Measurements from ENCODE around the gene TP73. TPM values are rescaled to one million over a fixed set of nuclear protein-coding genes. Genes with fewer than 3 reads are reported as not detected.
A peak's percentile ranks its signal among the peaks of the same experiment; 100 is the strongest.

TP73 gene
- total RNA-seq, 1 experiment from 2014 or later = 11.9 TPM

DNA sequence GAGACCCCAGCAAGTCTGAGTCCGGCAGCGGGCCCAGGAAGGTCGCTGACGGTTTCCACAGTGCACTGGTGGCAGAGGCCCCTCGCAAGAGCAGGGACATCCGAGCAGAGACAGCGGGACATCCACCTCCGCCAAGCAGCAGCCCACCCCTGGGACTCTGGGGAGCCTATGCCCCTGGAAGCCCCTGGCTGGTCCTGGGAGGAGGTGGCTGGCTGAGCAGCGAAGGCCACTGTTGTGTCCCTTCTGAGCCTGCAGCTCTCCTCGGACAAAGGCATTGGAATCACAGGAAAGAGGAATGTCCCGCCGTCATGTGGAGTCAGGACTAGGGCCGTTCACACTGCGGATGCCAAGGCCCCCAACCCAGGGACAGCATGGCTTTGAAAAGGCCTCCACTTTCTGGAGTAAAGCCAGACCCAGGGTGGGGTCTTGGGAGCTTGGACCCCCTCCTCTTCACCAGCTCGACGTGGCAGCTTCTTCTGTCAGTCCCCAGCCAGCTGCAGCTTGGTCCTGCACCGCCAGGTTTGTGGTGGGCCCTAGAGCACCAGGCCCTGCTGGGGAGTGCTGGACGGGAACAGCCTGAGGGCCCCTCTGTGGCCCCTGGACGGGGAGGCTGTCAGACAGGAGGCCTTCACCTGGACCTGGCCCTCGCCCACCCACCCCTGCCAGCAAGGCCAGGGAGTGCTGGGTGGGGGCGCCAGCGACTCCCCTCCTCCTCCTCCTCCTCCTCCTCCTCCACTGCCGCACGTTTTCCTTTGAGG, 42.4 kb upstream of the TP73 start:
- intact Hi-C loops (cut with micrococcal nuclease; ENCODE audit: unreplicated experiment) = no loop called here
- Mint-ChIP-seq H3K27ac (ENCODE audit: unreplicated experiment) (no peak overlapping the region), H3K4me3 (ENCODE audit: unreplicated experiment) (peak overlapping the region; percentile 74), H3K27me3 (ENCODE audit: insufficient read depth, unreplicated experiment) (no peaks in the 10 kb centered on the region), H3K9me3 (ENCODE audit: unreplicated experiment) (no peaks in the 10 kb centered on the region), H3K36me3 (ENCODE audit: insufficient read depth, unreplicated experiment) (peaks cover 5% of the 10 kb centered on the region), H3K4me1 (ENCODE audit: low read depth, unreplicated experiment) (peaks cover 18% of the 10 kb centered on the region)
- H3K27me3 ChIP-seq (replicated peaks; ENCODE audit: control insufficient read depth, insufficient read depth, low read length) = no peaks in the 10 kb centered on the region
- no peaks in the 10 kb centered on the region for H3K9me3 ChIP-seq
- peaks cover 31% of the 10 kb centered on the region for H3K4me1 ChIP-seq
- H3K36me3 ChIP-seq (ENCODE audit: control insufficient read depth, insufficient read depth, low read length) = no peaks in the 10 kb centered on the region
- H3K4me3 ChIP-seq (ENCODE audit: low read depth, low read length) = peak overlapping the region; percentile 65
- CTCF ChIA-PET = no interaction called here
- no TSS peak for BruUV-seq (replicated peaks)
- POLR2A ChIA-PET = no interaction called here
- TF ChIP-seq, protein P1, sequence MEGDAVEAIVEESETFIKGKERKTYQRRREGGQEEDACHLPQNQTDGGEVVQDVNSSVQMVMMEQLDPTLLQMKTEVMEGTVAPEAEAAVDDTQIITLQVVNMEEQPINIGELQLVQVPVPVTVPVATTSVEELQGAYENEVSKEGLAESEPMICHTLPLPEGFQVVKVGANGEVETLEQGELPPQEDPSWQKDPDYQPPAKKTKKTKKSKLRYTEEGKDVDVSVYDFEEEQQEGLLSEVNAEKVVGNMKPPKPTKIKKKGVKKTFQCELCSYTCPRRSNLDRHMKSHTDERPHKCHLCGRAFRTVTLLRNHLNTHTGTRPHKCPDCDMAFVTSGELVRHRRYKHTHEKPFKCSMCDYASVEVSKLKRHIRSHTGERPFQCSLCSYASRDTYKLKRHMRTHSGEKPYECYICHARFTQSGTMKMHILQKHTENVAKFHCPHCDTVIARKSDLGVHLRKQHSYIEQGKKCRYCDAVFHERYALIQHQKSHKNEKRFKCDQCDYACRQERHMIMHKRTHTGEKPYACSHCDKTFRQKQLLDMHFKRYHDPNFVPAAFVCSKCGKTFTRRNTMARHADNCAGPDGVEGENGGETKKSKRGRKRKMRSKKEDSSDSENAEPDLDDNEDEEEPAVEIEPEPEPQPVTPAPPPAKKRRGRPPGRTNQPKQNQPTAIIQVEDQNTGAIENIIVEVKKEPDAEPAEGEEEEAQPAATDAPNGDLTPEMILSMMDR (IDR thresholded peaks at IDR 0.05; ENCODE audit: insufficient read depth in 1 of 2, low read depth in 1 of 2, low read length in 1 of 2, severe bottlenecking in 1 of 2, unreplicated experiment in 1 of 2) = no peak
- DNase-seq = no peak

DNA sequence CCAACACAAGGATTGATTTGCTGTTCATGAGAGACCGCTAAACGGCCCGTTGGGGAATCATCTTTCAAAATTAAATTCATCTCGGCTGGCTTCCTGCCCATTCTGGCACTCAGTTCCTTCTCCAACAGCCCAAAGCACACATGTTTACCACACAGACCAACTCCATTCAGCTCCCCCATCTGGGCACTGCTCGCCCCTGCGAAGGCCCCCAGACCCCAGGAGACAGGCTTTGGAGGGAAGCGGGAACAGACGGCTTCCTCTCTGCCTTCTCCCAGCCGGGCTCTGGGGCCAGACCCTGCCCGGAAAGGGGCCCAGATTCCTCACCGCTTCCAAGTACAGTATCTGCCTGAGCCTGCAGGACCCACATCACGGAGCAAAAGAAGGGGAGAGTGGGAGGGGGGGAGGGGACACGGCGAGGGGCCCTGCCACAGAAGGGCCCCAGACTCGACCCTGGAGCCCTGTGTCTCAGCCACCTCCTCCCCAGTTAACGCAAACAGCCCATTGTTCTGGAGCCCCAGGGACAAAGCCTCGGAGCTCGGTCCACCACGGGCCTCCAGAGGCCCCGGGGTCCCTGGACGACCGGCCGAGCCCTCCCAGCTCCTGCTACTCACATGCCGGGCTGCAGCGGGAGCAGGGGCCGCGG, 41.7 kb upstream of the TP73 start:
- intact Hi-C loops (cut with micrococcal nuclease; ENCODE audit: unreplicated experiment) = no loop called here
- no TSS peak for BruUV-seq (replicated peaks)
- H3K4me3 ChIP-seq (ENCODE audit: low read depth, low read length) = peak overlapping the region; percentile 65
- ChIA-PET POLR2A (no interaction called here), CTCF (interaction anchor here (0.9 kb wide), 2 partner anchors 8 to 22 kb away, joined by 3 read pairs; no protein-coding TSS in a partner anchor)
- Mint-ChIP-seq H3K4me1 (ENCODE audit: low read depth, unreplicated experiment) (peaks cover 24% of the 10 kb centered on the region), H3K4me3 (ENCODE audit: unreplicated experiment) (peak overlapping the region; percentile 74), H3K27ac (ENCODE audit: unreplicated experiment) (no peak overlapping the region), H3K9me3 (ENCODE audit: unreplicated experiment) (no peaks in the 10 kb centered on the region), H3K27me3 (ENCODE audit: insufficient read depth, unreplicated experiment) (no peaks in the 10 kb centered on the region), H3K36me3 (ENCODE audit: insufficient read depth, unreplicated experiment) (peaks cover 5% of the 10 kb centered on the region)
- no peaks in the 10 kb centered on the region for H3K27me3 ChIP-seq (replicated peaks; ENCODE audit: control insufficient read depth, insufficient read depth, low read length)
- no peak for DNase-seq
- no peaks in the 10 kb centered on the region for H3K36me3 ChIP-seq (ENCODE audit: control insufficient read depth, insufficient read depth, low read length)
- H3K9me3 ChIP-seq = no peaks in the 10 kb centered on the region
- TF ChIP-seq, protein P1 (IDR thresholded peaks at IDR 0.05; ENCODE audit: insufficient read depth in 1 of 2, low read depth in 1 of 2, low read length in 1 of 2, severe bottlenecking in 1 of 2, unreplicated experiment in 1 of 2) = no peak
- H3K4me1 ChIP-seq = peaks cover 38% of the 10 kb centered on the region

DNA sequence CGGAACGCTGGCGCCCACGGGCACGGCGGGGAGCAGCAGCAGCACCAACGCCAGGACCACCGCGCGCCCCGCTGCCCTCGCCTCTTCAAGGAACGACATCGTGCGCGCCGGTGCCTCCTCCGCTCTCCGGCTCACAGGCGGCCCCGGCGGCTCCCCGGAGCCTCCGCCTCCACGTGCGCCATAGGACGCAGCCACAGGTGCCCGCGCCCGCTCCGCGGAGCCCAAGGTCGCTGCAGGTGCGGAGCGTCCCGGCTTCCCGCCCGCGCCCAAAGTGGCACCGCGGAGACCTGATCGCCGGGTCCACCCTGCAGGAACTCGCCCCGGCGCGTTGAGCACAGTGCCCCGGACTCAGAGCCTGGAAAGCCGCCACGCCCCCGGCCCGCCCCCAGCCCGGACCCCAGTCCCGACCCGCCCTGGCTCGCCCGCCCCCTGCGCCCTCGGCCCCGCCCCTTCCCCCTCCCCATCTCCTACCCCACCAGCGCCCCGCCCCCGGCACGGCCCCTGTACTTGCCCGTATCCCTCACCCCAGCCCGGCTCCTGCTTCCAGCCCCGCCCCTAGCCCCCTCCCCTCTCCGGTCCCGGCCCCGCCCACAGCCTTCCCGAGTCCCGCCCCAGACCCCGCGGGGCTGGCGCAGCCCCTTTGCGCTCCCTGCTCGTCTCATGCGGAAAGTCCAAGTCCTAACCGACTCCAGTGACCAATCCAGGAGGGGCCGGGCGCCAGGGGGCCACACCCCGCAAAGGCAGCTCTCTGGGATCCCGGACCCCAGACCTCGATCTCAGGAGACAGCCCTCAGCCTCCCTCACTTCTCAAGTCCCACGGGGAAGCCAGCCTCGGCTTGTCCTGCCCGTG, 40.9 kb upstream of the TP73 start, which contains the start of gene MEGF6:
MEGF6 (minus strand) TSS at position 339 of the 850 bp plus-strand sequence; CDS start at position 99, 240 bp downstream.
- Mint-ChIP-seq H3K4me1 (ENCODE audit: low read depth, unreplicated experiment) (peaks cover 27% of the 10 kb centered on the region), H3K4me3 (ENCODE audit: unreplicated experiment) (peak within 1 kb of the TSS; percentile 74), H3K36me3 (ENCODE audit: insufficient read depth, unreplicated experiment) (peaks cover 5% of the 10 kb centered on the region), H3K9me3 (ENCODE audit: unreplicated experiment) (no peaks in the 10 kb centered on the region), H3K27me3 (ENCODE audit: insufficient read depth, unreplicated experiment) (no peaks in the 10 kb centered on the region), H3K27ac (ENCODE audit: unreplicated experiment) (peak within 1 kb of the TSS; percentile 61)
- DNase-seq = peak; percentile 92 to 94
- H3K36me3 ChIP-seq (ENCODE audit: control insufficient read depth, insufficient read depth, low read length) = no peaks in the 10 kb centered on the region
- TSS peak; percentile 20 for BruUV-seq (replicated peaks)
- CTCF ChIA-PET = interaction anchor here (0.6 to 0.9 kb wide), 3 partner anchors 8 to 23 kb away, joined by 3 read pairs; no protein-coding TSS in a partner anchor
- no peaks in the 10 kb centered on the region for H3K9me3 ChIP-seq
- H3K27me3 ChIP-seq (replicated peaks; ENCODE audit: control insufficient read depth, insufficient read depth, low read length) = no peaks in the 10 kb centered on the region
- intact Hi-C loops (cut with micrococcal nuclease; ENCODE audit: unreplicated experiment) = no loop called here
- POLR2A ChIA-PET = no interaction called here
- TF ChIP-seq, protein P1 (IDR thresholded peaks at IDR 0.05; ENCODE audit: insufficient read depth in 1 of 2, low read depth in 1 of 2, low read length in 1 of 2, severe bottlenecking in 1 of 2, unreplicated experiment in 1 of 2) = no peak
- peak within 1 kb of the TSS; percentile 65 for H3K4me3 ChIP-seq (ENCODE audit: low read depth, low read length)
- H3K4me1 ChIP-seq = peaks cover 39% of the 10 kb centered on the region
